Sciatic nerve (tissue), 1 donor: ENCODE data around the gene ATXN7L1. TPM values are rescaled to one million over a fixed set of nuclear protein-coding genes. Genes with fewer than 3 reads are reported as not detected.

Source experiments
- total RNA-seq: library from RNA; stranded (reverse); fragmentation: NEBNext Ultra II Directional; extraction: Animal tissue kit (Norgen Biotek cat#: 25700); gene quantifications from one replicate; pipeline ENCODE4 v1.2.1, GENCODE V29; 2021
- donor health status: DM: no; HTN: no; CAD: no.

The ATXN7L1 gene
- total RNA-seq, 1 donor from 2014 or later: 22.3 TPM

Other genes with a start within 250 kb of the ATXN7L1 start
- 8.2 TPM for gene CDHR3, start 86.7 kb upstream of the ATXN7L1 start, total RNA-seq
- gene SYPL1, start 235.7 kb upstream of the ATXN7L1 start, total RNA-seq: 83.5 TPM